K562 (cell line): ENCODE data around the gene CPNE1. TPM values are rescaled to one million over a fixed set of nuclear protein-coding genes. Genes with fewer than 3 reads are reported as not detected.

ENCODE experiments used
- ATAC-seq: fragments of 200-7000 bp; cut with Tn5 transposase; 3 replicates; pipeline ENCODE4 v1.9.1; 2020; ENCODE audit warnings: moderate library complexity
- BruUV-seq: library from RNA; stranded (reverse); fragments of 400-500 nt; replicated peaks from 2 replicates; lab custom pipeline; 2021; lab: Mats Ljungman, UMichigan
- CTCF ChIA-PET: fragments of 300-600 bp; formaldehyde crosslinking; extraction: SDS; loops from one replicate; lab custom pipeline; 2021; ENCODE audit warnings: low intra/inter-chr PET ratio; lab: Yijun Ruan, JAX
- POLR2A ChIA-PET: fragments of 300-600, 350-650 bp; sonication (Branson Sonifier 250); formaldehyde crosslinking; extraction: SDS; loops from one replicate; lab custom pipeline; 2021; ENCODE audit warnings: antibody characterized with exemption, inconsistent platforms; lab: Yijun Ruan, JAX
- DNase-seq, 4 experiments: peaks; one replicate each; pipeline versions ENCODE4 v3.0.0 to v3.0.0-alpha.2; 2011 to 2018; ENCODE audit warnings: low spot score in 3 of 4, mixed read lengths in 3 of 4; ENCODE audit errors: extremely low read depth in 1 of 4
- FAIRE-seq: peaks from 2 replicates; lab custom pipeline; 2011; peaks lifted over from hg19 to GRCh38; lab: Jason Lieb, UNC
- H2AFZ ChIP-seq: 2 replicates; pipeline ENCODE4 v1.6.0; 2011; ENCODE audit warnings: low read depth, low read length, control low read depth, inconsistent platforms
- H3K27ac ChIP-seq: fragments of 200-600 bp; 3 replicates; pipeline ENCODE4 v1.8.0; 2011; ENCODE audit warnings: low read depth, mild to moderate bottlenecking, control low read depth, inconsistent platforms, low read length, moderate library complexity, mixed read lengths; ENCODE audit errors: extremely low read depth
- H3K27me3 ChIP-seq, 2 experiments: fragments of 300-600 bp in 1 of 2; 2 replicates in 1 of 2; 3 replicates in 1 of 2; pipeline versions ENCODE4 v1.6.0 to v1.8.0; 2011; ENCODE audit warnings: inconsistent platforms in 2 of 2, low read length in 2 of 2, mild to moderate bottlenecking in 1 of 2, mixed read lengths in 1 of 2, moderate library complexity in 1 of 2; ENCODE audit not compliant: control insufficient read depth in 2 of 2, insufficient read depth in 2 of 2
- H3K36me3 ChIP-seq: fragments of 300-600 bp; 3 replicates; pipeline ENCODE4 v1.8.0; 2011; ENCODE audit warnings: mild to moderate bottlenecking, low read length, inconsistent platforms; ENCODE audit not compliant: control insufficient read depth, insufficient read depth
- H3K4me1 ChIP-seq, 2 experiments: fragments of 200-600 bp in 1 of 2; replicated peaks in 1 of 2; 2 replicates in 1 of 2; 3 replicates in 1 of 2; pipeline versions ENCODE4 v1.5.1 to v1.8.0; 2011; ENCODE audit warnings: inconsistent platforms in 2 of 2, low read length in 2 of 2, mild to moderate bottlenecking in 1 of 2, mixed read lengths in 1 of 2, moderate library complexity in 1 of 2; ENCODE audit not compliant: control insufficient read depth in 2 of 2, insufficient read depth in 2 of 2
- H3K4me2 ChIP-seq: 2 replicates; pipeline ENCODE4 v1.6.1; 2011; ENCODE audit warnings: low read length, control low read depth, inconsistent platforms, mixed read lengths; ENCODE audit not compliant: insufficient read depth
- H3K4me3 ChIP-seq: fragments of 200-600 bp; sonication (generic), shearing (Covaris generic); 2 replicates; pipeline ENCODE4 v1.5.1; 2016; ENCODE audit warnings: control low read depth, inconsistent platforms
- H3K79me2 ChIP-seq: fragments of 200-600 bp; 3 replicates; pipeline ENCODE4 v1.8.0; 2011; ENCODE audit warnings: low read length, inconsistent platforms; ENCODE audit not compliant: control insufficient read depth, insufficient read depth
- H3K9ac ChIP-seq, 2 experiments: 2 replicates each; pipeline versions ENCODE4 v1.6.0 to v1.6.1; 2011; ENCODE audit warnings: low read depth in 2 of 2, low read length in 2 of 2, control low read depth in 1 of 2, inconsistent platforms in 1 of 2, mild to moderate bottlenecking in 1 of 2, mixed read lengths in 1 of 2; ENCODE audit not compliant: insufficient read depth in 1 of 2
- H3K9me1 ChIP-seq: one replicate; pipeline ENCODE4 v1.6.0; 2011; ENCODE audit warnings: inconsistent platforms, mild to moderate bottlenecking, low read length, moderate library complexity; ENCODE audit not compliant: control insufficient read depth, insufficient read depth
- H3K9me3 ChIP-seq: replicated peaks from 2 replicates; pipeline ENCODE4 v1.5.1; 2011; ENCODE audit warnings: low read depth, low read length, inconsistent platforms; ENCODE audit not compliant: control insufficient read depth, insufficient read depth
- H4K20me1 ChIP-seq: replicated peaks from 2 replicates; pipeline ENCODE4 v1.6.1; 2011; ENCODE audit warnings: low read length, inconsistent platforms, mixed read lengths; ENCODE audit not compliant: control insufficient read depth, insufficient read depth
- ARNT ChIP-seq, 2 experiments: fragments of 450-650 bp; IDR thresholded peaks; 2 replicates each; pipeline ENCODE4 v1.6.1; 2016; ENCODE audit warnings: mild to moderate bottlenecking in 1 of 2
- CEBPG ChIP-seq, 3 experiments: fragments of 200-800 bp in 1 of 3; sonication (Bioruptor generic) in 1 of 3; sonication (generic) in 1 of 3; formaldehyde crosslinking in 1 of 3; IDR thresholded peaks in 2 of 3; conservative IDR thresholded peaks in 1 of 3; 2 replicates each; pipeline versions ENCODE4 v1.6.1 to v1.8.0; 2016 to 2022; ENCODE audit warnings: missing compliant biosample characterization in 2 of 3, missing genetic modification characterization in 2 of 3, mild to moderate bottlenecking in 1 of 3, missing genetic modification reagents in 1 of 3
- CREB1 ChIP-seq, 2 experiments: sonication (generic) in 1 of 2; formaldehyde crosslinking in 1 of 2; IDR thresholded peaks; 2 replicates each; pipeline versions ENCODE4 v1.6.1 to v1.8.0; 2012 to 2022; ENCODE audit warnings: inconsistent platforms in 1 of 2, mild to moderate bottlenecking in 1 of 2, missing genetic modification reagents in 1 of 2, moderate library complexity in 1 of 2
- E2F3 ChIP-seq: fragments of 250-450 bp; sonication (Bioruptor Pico); IDR thresholded peaks from 2 replicates; pipeline ENCODE4 v1.4.0; 2020; ENCODE audit warnings: mild to moderate bottlenecking
- HSF4 ChIP-seq: fragments of 250-450 bp; sonication (Bioruptor Pico); IDR thresholded peaks from 2 replicates; pipeline ENCODE4 v2.1.2; 2022; ENCODE audit warnings: mild to moderate bottlenecking, moderate library complexity, borderline replicate concordance
- IRF2 ChIP-seq: sonication (generic); formaldehyde crosslinking; IDR thresholded peaks from 2 replicates; pipeline ENCODE4 v1.8.1; 2022; ENCODE audit warnings: mild to moderate bottlenecking, missing genetic modification reagents
- KDM4B ChIP-seq, 2 experiments: fragments of 450-650 bp in 1 of 2; sonication (generic) in 1 of 2; IDR thresholded peaks; 2 replicates each; pipeline ENCODE4 v1.6.1; 2016 to 2017; ENCODE audit warnings: borderline replicate concordance in 2 of 2, antibody characterized with exemption in 1 of 2, low read depth in 1 of 2, mild to moderate bottlenecking in 1 of 2
- MAX ChIP-seq: sonication (generic); formaldehyde crosslinking; IDR thresholded peaks from 2 replicates; pipeline ENCODE4 v1.9.0; 2022; ENCODE audit warnings: mild to moderate bottlenecking, missing genetic modification reagents
- NFE2 ChIP-seq: IDR thresholded peaks from 2 replicates; pipeline ENCODE4 v1.6.1; 2014; ENCODE audit warnings: antibody characterized with exemption, low read depth
- RCOR1 ChIP-seq, 2 experiments: IDR thresholded peaks; 2 replicates each; pipeline ENCODE4 v1.6.1; 2012; ENCODE audit warnings: low read depth in 2 of 2, low read length in 2 of 2, borderline replicate concordance in 1 of 2, improper control_type of control experiment in 1 of 2
- REST ChIP-seq, 2 experiments: fragments of 450-650 bp; formaldehyde crosslinking in 1 of 2; IDR thresholded peaks; 2 replicates each; pipeline versions ENCODE4 v1.4.0 to v1.6.1; 2014 to 2020; ENCODE audit warnings: mild to moderate bottlenecking in 2 of 2, borderline replicate concordance in 1 of 2, low read depth in 1 of 2
- SAFB ChIP-seq: fragments of 200-400 bp; formaldehyde crosslinking; IDR thresholded peaks from 2 replicates; pipeline ENCODE4 v1.6.1; 2017; ENCODE audit warnings: low read depth, low read length, borderline replicate concordance
- TAF1 ChIP-seq: IDR thresholded peaks from 2 replicates; pipeline ENCODE4 v1.6.1; 2011; ENCODE audit warnings: mild to moderate bottlenecking, low read length, moderate library complexity; ENCODE audit not compliant: insufficient read depth, control insufficient read depth, severe bottlenecking; ENCODE audit errors: extremely low read depth
- TFAM ChIP-seq: fragments of 250-450 bp; sonication (Bioruptor Pico); conservative IDR thresholded peaks from 2 replicates; pipeline ENCODE4 v1.5.0; 2021; ENCODE audit warnings: mild to moderate bottlenecking, moderate library complexity
- WGBS: fragments of 100-300 bp; shearing (Covaris generic); methylation state at CpG from one replicate; pipeline ENCODE4 v1.1.6; 2016; ENCODE audit warnings: low coverage, mixed read lengths; ENCODE audit not compliant: insufficient coverage; ENCODE audit errors: missing lambda C conversion rate; 5-methylcytosine and 5-hydroxymethylcytosine counted together
- in situ Hi-C: fragments of 300-500 bp; cut with MboI; formaldehyde crosslinking; loops from 4 replicates; pipeline ENCODE4 v1.15.0; 2018; ENCODE audit warnings: inconsistent platforms, mixed read lengths
- intact Hi-C: fragments of 100-400 bp; cut with micrococcal nuclease; formaldehyde crosslinking; loops from 2 replicates; pipeline ENCODE4 v1.14.2; 2022
- polyA plus RNA-seq, 8 experiments: library from polyadenylated mRNA; depleted of rRNA in 4 of 8; stranded (reverse) in 5 of 8; unstranded in 3 of 8; fragments of >200 nt; fragmentation: Nextera tagmentation in 2 of 8; fragmentation: Illumina TruSeq in 1 of 8; extraction: Ambion mirVana in 2 of 8; extraction: Trizol in 1 of 8; gene quantifications; 2 replicates each; pipeline versions ENCODE4 v1.2.1 to v1.2.3, GENCODE V29; 2011 to 2014; ENCODE audit warnings: inconsistent platforms in 1 of 8, missing spikeins in 1 of 8
- total RNA-seq, 7 experiments: library from RNA; depleted of rRNA in 6 of 7; stranded (reverse); fragments of >200 nt in 6 of 7; fragmentation: Illumina TruSeq in 2 of 7; extraction: Trizol in 2 of 7; gene quantifications; 2 replicates each; pipeline versions ENCODE4 v1.2.1 to v1.2.3, GENCODE V29; 2011 to 2021; ENCODE audit warnings: low replicate concordance in 1 of 7

The CPNE1 gene
- total and polyA plus RNA-seq, 9 of the 15 experiments (the other 6 are each of a cell fraction or from before 2014, with no cell fraction given) = 42.1 to 102 (median 56.0) TPM

- Histone ChIP-seq H2AFZ (no peak overlapping the region), H3K9me3 (no peaks in the 10 kb centered on the region), H3K4me2 (no peak overlapping the region), H3K9me1 (no peaks in the 10 kb centered on the region), H4K20me1 (no peaks in the 10 kb centered on the region), H3K36me3 (peaks cover 63% of the 10 kb centered on the region), H3K4me1 (no peaks in the 10 kb centered on the region), H3K79me2 (no peaks in the 10 kb centered on the region), H3K27me3 (no peaks in the 10 kb centered on the region), H3K9ac (no peak overlapping the region), H3K4me3 (no peak overlapping the region), H3K27ac (no peak overlapping the region)
- 99% methylated on average over 8 of the region's 8 CpGs for WGBS
- BruUV-seq = no TSS peak
- CTCF ChIA-PET = no interaction called here
- DNase-seq (no peak), ATAC-seq (no peak), FAIRE-seq (no peak)
- POLR2A ChIA-PET = interaction anchor here (1.3 to 3.6 kb wide), 2 partner anchors 10 to 11 kb away, joined by 3 to 18 read pairs; partner anchors contain the start of genes CPNE1 and RBM12
- intact Hi-C loops = no loop called here
- in situ Hi-C loops = no loop called here
- TF ChIP-seq RCOR1 (IDR thresholded peaks at IDR 0.05; ENCODE audit: borderline replicate concordance in 1 of 2, low read depth in 2 of 2, low read length in 2 of 2) = no peak
- no peak for TF ChIP-seq ARNT (IDR thresholded peaks at IDR 0.05)
- no peak for TF ChIP-seq CEBPG (CRISPR knock-in tag; IDR thresholded peaks at IDR 0.05)
- no peak for TF ChIP-seq CEBPG (tag; conservative IDR thresholded peaks at IDR 0.05 in 1 of 2, IDR thresholded peaks at IDR 0.05 in 1 of 2)
- no peak for TF ChIP-seq KDM4B (IDR thresholded peaks at IDR 0.05; ENCODE audit: borderline replicate concordance in 2 of 2, low read depth in 1 of 2)
- no peak for TF ChIP-seq E2F3
- no peak for TF ChIP-seq TAF1
- no peak for TF ChIP-seq REST (IDR thresholded peaks at IDR 0.05; ENCODE audit: borderline replicate concordance)
- TF ChIP-seq REST (CRISPR knock-in tag; IDR thresholded peaks at IDR 0.05; ENCODE audit: low read depth) = no peak
- no peak for TF ChIP-seq MAX (CRISPR knock-in tag)
- no peak for TF ChIP-seq CREB1 (IDR thresholded peaks at IDR 0.05)
- TF ChIP-seq CREB1 (CRISPR knock-in tag; IDR thresholded peaks at IDR 0.05) = no peak
- TF ChIP-seq HSF4 (CRISPR knock-in tag) = no peak
- TF ChIP-seq SAFB = no peak
- TF ChIP-seq TFAM = no peak
- TF ChIP-seq IRF2 = no peak
- TF ChIP-seq NFE2 = no peak
These were observed 10.2 kb upstream of the CPNE1 start for GRCh38 chr20:35674921-35675320.
